ENCODE results near the gene MEF2C. TPM values are rescaled to one million over a fixed set of nuclear protein-coding genes. Genes with fewer than 3 reads are reported as not detected.
A peak's percentile ranks its signal among the peaks of the same experiment; 100 is the strongest.

The MEF2C gene
- total RNA-seq, 2 donors from 2014 or later = 36.1 to 57.5 TPM

DNA sequence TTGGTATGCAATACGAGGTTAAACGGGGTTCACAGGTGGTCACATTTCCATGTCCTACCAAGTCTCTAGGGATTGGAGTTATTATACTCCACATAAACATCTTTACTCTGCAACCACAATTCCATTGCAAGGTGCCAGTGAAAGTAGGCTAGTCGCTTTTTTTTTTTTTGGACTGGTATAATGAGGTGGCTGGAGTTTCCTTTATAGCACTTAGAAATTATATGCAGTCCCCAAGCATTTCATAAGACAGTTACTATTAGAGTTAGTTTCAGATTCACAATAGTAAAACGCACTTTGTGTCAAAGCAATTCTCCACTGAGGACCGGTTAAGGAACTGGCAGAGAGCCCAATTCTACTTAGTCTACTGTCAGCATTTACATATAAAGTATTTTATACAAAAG lies 1.4 kb downstream of the MEF2C start:
- DNase-seq (ENCODE audit: low spot score) = no peak
- peaks cover 0 to 33% of the 10 kb centered on the region in 2 donors for H3K4me1 ChIP-seq
- H3K4me3 ChIP-seq = peak overlapping the region; percentile 60 to 62
- H3K27ac ChIP-seq = peak overlapping the region; percentile 93 to 94
- TF ChIP-seq, protein P1, sequence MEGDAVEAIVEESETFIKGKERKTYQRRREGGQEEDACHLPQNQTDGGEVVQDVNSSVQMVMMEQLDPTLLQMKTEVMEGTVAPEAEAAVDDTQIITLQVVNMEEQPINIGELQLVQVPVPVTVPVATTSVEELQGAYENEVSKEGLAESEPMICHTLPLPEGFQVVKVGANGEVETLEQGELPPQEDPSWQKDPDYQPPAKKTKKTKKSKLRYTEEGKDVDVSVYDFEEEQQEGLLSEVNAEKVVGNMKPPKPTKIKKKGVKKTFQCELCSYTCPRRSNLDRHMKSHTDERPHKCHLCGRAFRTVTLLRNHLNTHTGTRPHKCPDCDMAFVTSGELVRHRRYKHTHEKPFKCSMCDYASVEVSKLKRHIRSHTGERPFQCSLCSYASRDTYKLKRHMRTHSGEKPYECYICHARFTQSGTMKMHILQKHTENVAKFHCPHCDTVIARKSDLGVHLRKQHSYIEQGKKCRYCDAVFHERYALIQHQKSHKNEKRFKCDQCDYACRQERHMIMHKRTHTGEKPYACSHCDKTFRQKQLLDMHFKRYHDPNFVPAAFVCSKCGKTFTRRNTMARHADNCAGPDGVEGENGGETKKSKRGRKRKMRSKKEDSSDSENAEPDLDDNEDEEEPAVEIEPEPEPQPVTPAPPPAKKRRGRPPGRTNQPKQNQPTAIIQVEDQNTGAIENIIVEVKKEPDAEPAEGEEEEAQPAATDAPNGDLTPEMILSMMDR (IDR thresholded peaks at IDR 0.05) = no peak
- H3K36me3 ChIP-seq = no peaks in the 10 kb centered on the region
- no peaks in the 10 kb centered on the region for H3K9me3 ChIP-seq
- H3K27me3 ChIP-seq = no peaks in the 10 kb centered on the region

GRCh38 chr5:88880201-88880600 lies 2.8 kb downstream of the MEF2C start:
- peak overlapping the region; percentile 93 to 94 for H3K27ac ChIP-seq
- no peaks in the 10 kb centered on the region for H3K27me3 ChIP-seq
- peaks cover 0 to 41% of the 10 kb centered on the region in 2 donors for H3K4me1 ChIP-seq
- no peak for DNase-seq (ENCODE audit: low spot score)
- TF ChIP-seq, protein P1 (IDR thresholded peaks at IDR 0.05) = no peak
- H3K4me3 ChIP-seq = peak overlapping the region; percentile 60 to 62
- H3K36me3 ChIP-seq = no peaks in the 10 kb centered on the region
- H3K9me3 ChIP-seq = no peaks in the 10 kb centered on the region

DNA sequence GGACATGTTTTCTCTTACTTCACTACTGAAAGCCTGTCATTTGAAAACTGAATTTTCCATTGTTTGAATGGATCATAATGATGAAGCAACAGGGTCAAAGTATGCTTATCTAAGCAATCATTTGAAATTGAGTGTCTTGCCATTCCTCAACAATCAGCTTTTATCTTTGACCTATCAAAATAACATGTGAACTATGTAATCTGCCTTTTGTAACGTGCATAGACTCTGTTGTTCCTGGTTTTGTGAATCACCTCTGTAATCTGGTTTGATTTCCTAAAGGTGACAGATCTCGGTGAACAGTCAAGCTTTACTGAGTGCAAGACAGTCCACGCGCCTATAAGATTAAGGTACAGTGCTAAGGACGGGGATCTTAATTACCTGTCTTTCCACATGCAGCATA lies 3.3 kb downstream of the MEF2C start:
- Histone ChIP-seq H3K9me3 (no peaks in the 10 kb centered on the region), H3K27ac (peak overlapping the region; percentile 93 to 94), H3K36me3 (no peaks in the 10 kb centered on the region), H3K27me3 (no peaks in the 10 kb centered on the region), H3K4me1 (peaks cover 0 to 41% of the 10 kb centered on the region in 2 donors), H3K4me3 (peak overlapping the region; percentile 60 to 62)
- no peak for DNase-seq (ENCODE audit: low spot score)
- TF ChIP-seq, protein P1 (IDR thresholded peaks at IDR 0.05) = no peak

GRCh38 chr5:88878976-88879375 lies 4.0 kb downstream of the MEF2C start:
- peaks cover 0 to 49% of the 10 kb centered on the region in 2 donors for H3K4me1 ChIP-seq
- peak overlapping the region; percentile 39 to 93 for H3K27ac ChIP-seq
- H3K27me3 ChIP-seq = no peaks in the 10 kb centered on the region
- no peaks in the 10 kb centered on the region for H3K9me3 ChIP-seq
- no peaks in the 10 kb centered on the region for H3K36me3 ChIP-seq
- TF ChIP-seq, protein P1 (IDR thresholded peaks at IDR 0.05) = no peak
- DNase-seq (ENCODE audit: low spot score) = no peak
- no peak overlapping the region for H3K4me3 ChIP-seq

- peaks cover 0 to 50% of the 10 kb centered on the region in 2 donors for H3K4me1 ChIP-seq
- H3K27ac ChIP-seq = peak overlapping the region; percentile 39 to 59
- H3K4me3 ChIP-seq = no peak overlapping the region
- no peaks in the 10 kb centered on the region for H3K36me3 ChIP-seq
- TF ChIP-seq, protein P1 (IDR thresholded peaks at IDR 0.05) = no peak
- no peaks in the 10 kb centered on the region for H3K9me3 ChIP-seq
- no peaks in the 10 kb centered on the region for H3K27me3 ChIP-seq
- no peak for DNase-seq (ENCODE audit: low spot score)
These were observed 5.2 kb downstream of the MEF2C start for GRCh38 chr5:88877826-88878225.

GRCh38 chr5:88876714-88877113 lies 6.3 kb downstream of the MEF2C start:
- Histone ChIP-seq H3K27ac (peak overlapping the region; percentile 13 to 59), H3K36me3 (no peaks in the 10 kb centered on the region), H3K4me3 (no peak overlapping the region), H3K4me1 (peaks cover 0 to 50% of the 10 kb centered on the region in 2 donors), H3K27me3 (no peaks in the 10 kb centered on the region), H3K9me3 (no peaks in the 10 kb centered on the region)
- DNase-seq (ENCODE audit: low spot score) = no peak
- TF ChIP-seq, protein P1 (IDR thresholded peaks at IDR 0.05) = no peak

Measured in right atrium auricular region (tissue), 2 donors.